ENCODE measurements around the gene PPM1M. TPM values are rescaled to one million over a fixed set of nuclear protein-coding genes. Genes with fewer than 3 reads are reported as not detected.
A peak's percentile ranks its signal among the peaks of the same experiment; 100 is the strongest.

Gene PPM1M
- 23.9 and 28.2 TPM in 2 replicates for total RNA-seq

GRCh38 chr3:52245322-52246263 lies at the start of gene PPM1M:
PPM1M (plus strand) TSS chr3:52245759; CDS start chr3:52245825, 66 bp downstream.
- Histone ChIP-seq H3K4me3 (ENCODE audit: insufficient read depth, low read length) (peak within 1 kb of the TSS; percentile 76), H3K36me3 (ENCODE audit: insufficient read depth, low read length) (peaks cover 4% of the 10 kb centered on the region), H3K4me2 (ENCODE audit: insufficient read depth, low read length) (peak within 1 kb of the TSS; percentile 84), H3K9me3 (ENCODE audit: low read depth, low read length) (no peaks in the 10 kb centered on the region), H3K27me3 (ENCODE audit: insufficient read depth, low read length) (no peaks in the 10 kb centered on the region), H4K20me1 (ENCODE audit: insufficient read depth, low read length) (peaks cover 12% of the 10 kb centered on the region), H3K4me1 (ENCODE audit: insufficient read depth, low read length) (peaks cover 12% of the 10 kb centered on the region), H3K27ac (ENCODE audit: low read depth, low read length) (peak within 1 kb of the TSS; percentile 30), H3K79me2 (ENCODE audit: insufficient read depth, low read length) (no peaks in the 10 kb centered on the region), H2AFZ (ENCODE audit: low read length) (peak within 1 kb of the TSS; percentile 76)
- no peak for TF ChIP-seq CTCF (IDR thresholded peaks at IDR 0.05; ENCODE audit: extremely low read depth, low read depth, low read length)
- peak; percentile 98 for DNase-seq (ENCODE audit: insufficient read length, low spot score, missing footprints)

GRCh38 chr3:52195823-52196331 lies 49.7 kb upstream of the PPM1M start:
- Histone ChIP-seq H3K4me2 (ENCODE audit: insufficient read depth, low read length) (peak overlapping the region; percentile 17), H3K4me3 (ENCODE audit: insufficient read depth, low read length) (no peak overlapping the region), H3K79me2 (ENCODE audit: insufficient read depth, low read length) (peaks cover 19% of the 10 kb centered on the region), H3K27me3 (ENCODE audit: insufficient read depth, low read length) (no peaks in the 10 kb centered on the region), H3K36me3 (ENCODE audit: insufficient read depth, low read length) (peaks cover 9% of the 10 kb centered on the region), H3K4me1 (ENCODE audit: insufficient read depth, low read length) (peaks cover 36% of the 10 kb centered on the region), H4K20me1 (ENCODE audit: insufficient read depth, low read length) (peaks cover 11% of the 10 kb centered on the region), H3K9me3 (ENCODE audit: low read depth, low read length) (no peaks in the 10 kb centered on the region), H3K27ac (ENCODE audit: low read depth, low read length) (no peak overlapping the region), H2AFZ (ENCODE audit: low read length) (peak overlapping the region; percentile 78)
- no peak for TF ChIP-seq CTCF (IDR thresholded peaks at IDR 0.05; ENCODE audit: extremely low read depth, low read depth, low read length)
- DNase-seq (ENCODE audit: insufficient read length, low spot score, missing footprints): no peak

- Histone ChIP-seq H2AFZ (ENCODE audit: low read length) (no peak overlapping the region), H3K4me1 (ENCODE audit: insufficient read depth, low read length) (peaks cover 32% of the 10 kb centered on the region), H3K27me3 (ENCODE audit: insufficient read depth, low read length) (no peaks in the 10 kb centered on the region), H4K20me1 (ENCODE audit: insufficient read depth, low read length) (peaks cover 11% of the 10 kb centered on the region), H3K4me3 (ENCODE audit: insufficient read depth, low read length) (no peak overlapping the region), H3K4me2 (ENCODE audit: insufficient read depth, low read length) (peak overlapping the region; percentile 86), H3K36me3 (ENCODE audit: insufficient read depth, low read length) (peaks cover 20% of the 10 kb centered on the region), H3K27ac (ENCODE audit: low read depth, low read length) (no peak overlapping the region), H3K79me2 (ENCODE audit: insufficient read depth, low read length) (peaks cover 19% of the 10 kb centered on the region), H3K9me3 (ENCODE audit: low read depth, low read length) (no peaks in the 10 kb centered on the region)
- DNase-seq (ENCODE audit: insufficient read length, low spot score, missing footprints): no peak
- TF ChIP-seq CTCF (IDR thresholded peaks at IDR 0.05; ENCODE audit: extremely low read depth, low read depth, low read length): no peak
These were observed 48.6 kb upstream of the PPM1M start for GRCh38 chr3:52196977-52197376.

- H3K36me3 ChIP-seq (ENCODE audit: insufficient read depth, low read length): peaks cover 24% of the 10 kb centered on the region
- peaks cover 19% of the 10 kb centered on the region for H3K79me2 ChIP-seq (ENCODE audit: insufficient read depth, low read length)
- no peak for TF ChIP-seq CTCF (IDR thresholded peaks at IDR 0.05; ENCODE audit: extremely low read depth, low read depth, low read length)
- peaks cover 32% of the 10 kb centered on the region for H3K4me1 ChIP-seq (ENCODE audit: insufficient read depth, low read length)
- H3K27me3 ChIP-seq (ENCODE audit: insufficient read depth, low read length): no peaks in the 10 kb centered on the region
- H3K4me3 ChIP-seq (ENCODE audit: insufficient read depth, low read length): peak overlapping the region; percentile 84
- H3K27ac ChIP-seq (ENCODE audit: low read depth, low read length): peak overlapping the region; percentile 49
- H2AFZ ChIP-seq (ENCODE audit: low read length): peak overlapping the region; percentile 94
- peaks cover 11% of the 10 kb centered on the region for H4K20me1 ChIP-seq (ENCODE audit: insufficient read depth, low read length)
- no peaks in the 10 kb centered on the region for H3K9me3 ChIP-seq (ENCODE audit: low read depth, low read length)
- DNase-seq (ENCODE audit: insufficient read length, low spot score, missing footprints): no peak
- peak overlapping the region; percentile 86 for H3K4me2 ChIP-seq (ENCODE audit: insufficient read depth, low read length)
These were observed 48.1 kb upstream of the PPM1M start for GRCh38 chr3:52197499-52197841.

Data from osteoblast (primary cell).